Stimulated activated CD4-positive, alpha-beta T cell treated with anti-CD3 and anti-CD28 coated beads, Interleukin-15, amount 100 ng/mL, for 48 hours (primary cell): ENCODE measurements around the gene DGAT2L6.
"Not testable (repeated sequence)": the region's sequence is repeated elsewhere in the genome, so short reads cannot be mapped to it uniquely, and the experiment has no call there.

Source experiments
- DNase-seq, 2 donors: peaks; one replicate each; pipeline ENCODE4 v3.0.0-alpha.2; 2020; ENCODE audit warnings: low read depth in 2 of 2

Gene DGAT2L6

GRCh38 chrX:70196961-70197720 lies 19.9 kb downstream of the DGAT2L6 start:
- peak in 1 of 2 donors; percentile 58 for DNase-seq

- no peak for DNase-seq
Measured at GRCh38 chrX:70201732-70202131, 24.4 kb downstream of the DGAT2L6 start.

GRCh38 chrX:70208479-70208878 lies 31.2 kb downstream of the DGAT2L6 start:
- no peak for DNase-seq

- DNase-seq, result not testable (repeated sequence)
Measured at GRCh38 chrX:70209570-70209969, 32.3 kb downstream of the DGAT2L6 start.

- no peak for DNase-seq
Measured at GRCh38 chrX:70219938-70220764, 42.9 kb downstream of the DGAT2L6 start.

GRCh38 chrX:70226048-70226447 lies 48.8 kb downstream of the DGAT2L6 start:
- DNase-seq, result no peak

GRCh38 chrX:70226687-70227086 lies 49.4 kb downstream of the DGAT2L6 start:
- DNase-seq, result no peak

- no peak for DNase-seq
Measured at GRCh38 chrX:70231666-70232065, 54.4 kb downstream of the DGAT2L6 start.

- DNase-seq, result no peak
Measured at GRCh38 chrX:70234355-70234754, 57.1 kb downstream of the DGAT2L6 start, which contains the start of gene AWAT1. Gene AWAT1 (plus strand): TSS chrX:70234655. CDS start chrX:70234696, 41 bp downstream.

GRCh38 chrX:70240751-70241150 lies 63.5 kb downstream of the DGAT2L6 start:
- DNase-seq, result no peak

GRCh38 chrX:70241501-70241900 lies 64.2 kb downstream of the DGAT2L6 start:
- DNase-seq, result no peak

- not testable (repeated sequence) for DNase-seq
Measured at GRCh38 chrX:70243601-70244000, 66.3 kb downstream of the DGAT2L6 start.

- no peak for DNase-seq
Measured at GRCh38 chrX:70244881-70245280, 67.6 kb downstream of the DGAT2L6 start.

GRCh38 chrX:70247252-70247651 lies 70.0 kb downstream of the DGAT2L6 start:
- no peak for DNase-seq

- no peak for DNase-seq
Measured at GRCh38 chrX:70252491-70252890, 75.2 kb downstream of the DGAT2L6 start.

GRCh38 chrX:70253377-70254062 lies 76.2 kb downstream of the DGAT2L6 start:
- no peak for DNase-seq

- no peak for DNase-seq
Measured at GRCh38 chrX:70254063-70254400, 76.7 kb downstream of the DGAT2L6 start.

- DNase-seq, result no peak
Measured at GRCh38 chrX:70254909-70255308, 77.6 kb downstream of the DGAT2L6 start.
